Lower leg skin (tissue), 4 donors: ENCODE data around the gene SERINC3. TPM values are rescaled to one million over a fixed set of nuclear protein-coding genes. Genes with fewer than 3 reads are reported as not detected.
"Not testable (repeated sequence)": the region's sequence is repeated elsewhere in the genome, so short reads cannot be mapped to it uniquely, and the experiment has no call there.

Experiments
- DNase-seq, 2 donors: peaks; one replicate each; pipeline ENCODE4 v3.0.0-alpha.2; 2019; ENCODE audit warnings: low spot score in 2 of 2
- H3K4me3 ChIP-seq: fragments of 200-600 bp; sonication (generic); 2 replicates; pipeline ENCODE4 v1.5.1; 2017; ENCODE audit warnings: mild to moderate bottlenecking, low read depth; ENCODE audit not compliant: poor library complexity, severe bottlenecking
- POLR2A ChIP-seq, 2 donors: fragments of 450-650 bp; IDR thresholded peaks; one replicate each; pipeline ENCODE4 v1.6.1; 2016 to 2017; ENCODE audit warnings: antibody characterized with exemption in 2 of 2, mild to moderate bottlenecking in 1 of 2, moderate library complexity in 1 of 2
- WGBS, 2 donors: methylation state at CpG; one replicate each; pipeline ENCODE4 v1.1.5; 2018; 5-methylcytosine and 5-hydroxymethylcytosine counted together
- intact Hi-C: fragments of 100-400 bp; cut with DNase I; formaldehyde crosslinking; loops from one replicate; pipeline ENCODE4 v1.15.0; 2023; ENCODE audit warnings: low total_unique reads
- total RNA-seq, 4 donors: library from RNA; depleted of rRNA; stranded (reverse); fragments of >200 nt; gene quantifications; one replicate each; pipeline ENCODE4 v1.1.0, GENCODE V29; 2016
- TF ChIP-seq, protein P1 (sequence below), 3 donors: fragments of 450-650 bp; IDR thresholded peaks; one replicate each; pipeline ENCODE4 v1.5.1; 2016; ENCODE audit warnings: antibody characterized with exemption in 3 of 3, mild to moderate bottlenecking in 3 of 3, moderate library complexity in 2 of 3

Gene SERINC3
- total RNA-seq, 4 donors from 2014 or later: 102 to 142 (median 124) TPM

DNA sequence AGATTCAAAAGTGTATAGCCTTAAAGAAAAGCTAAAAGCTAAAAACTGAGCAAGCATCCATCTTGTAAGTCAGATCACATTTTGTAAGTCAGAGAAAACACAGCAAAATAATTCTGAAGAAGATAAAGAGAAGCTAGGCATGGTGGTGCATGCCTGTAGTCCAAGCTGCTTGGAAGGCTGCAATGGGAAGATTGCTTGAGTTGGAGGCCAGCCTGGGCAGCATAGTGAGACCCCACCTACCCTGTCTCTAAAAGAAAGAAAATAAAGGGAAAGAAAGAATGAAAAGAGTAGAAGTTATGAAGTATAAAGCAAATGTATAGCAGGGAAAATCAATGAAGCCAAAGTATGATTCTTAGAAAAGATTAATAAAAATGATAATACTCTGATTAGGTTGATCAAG is 40.0 kb upstream of the SERINC3 start:
- intact Hi-C loops: no loop called here
- TF ChIP-seq, protein P1, sequence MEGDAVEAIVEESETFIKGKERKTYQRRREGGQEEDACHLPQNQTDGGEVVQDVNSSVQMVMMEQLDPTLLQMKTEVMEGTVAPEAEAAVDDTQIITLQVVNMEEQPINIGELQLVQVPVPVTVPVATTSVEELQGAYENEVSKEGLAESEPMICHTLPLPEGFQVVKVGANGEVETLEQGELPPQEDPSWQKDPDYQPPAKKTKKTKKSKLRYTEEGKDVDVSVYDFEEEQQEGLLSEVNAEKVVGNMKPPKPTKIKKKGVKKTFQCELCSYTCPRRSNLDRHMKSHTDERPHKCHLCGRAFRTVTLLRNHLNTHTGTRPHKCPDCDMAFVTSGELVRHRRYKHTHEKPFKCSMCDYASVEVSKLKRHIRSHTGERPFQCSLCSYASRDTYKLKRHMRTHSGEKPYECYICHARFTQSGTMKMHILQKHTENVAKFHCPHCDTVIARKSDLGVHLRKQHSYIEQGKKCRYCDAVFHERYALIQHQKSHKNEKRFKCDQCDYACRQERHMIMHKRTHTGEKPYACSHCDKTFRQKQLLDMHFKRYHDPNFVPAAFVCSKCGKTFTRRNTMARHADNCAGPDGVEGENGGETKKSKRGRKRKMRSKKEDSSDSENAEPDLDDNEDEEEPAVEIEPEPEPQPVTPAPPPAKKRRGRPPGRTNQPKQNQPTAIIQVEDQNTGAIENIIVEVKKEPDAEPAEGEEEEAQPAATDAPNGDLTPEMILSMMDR (IDR thresholded peaks at IDR 0.05): no peak
- no peak for TF ChIP-seq POLR2A (IDR thresholded peaks at IDR 0.05)
- no peak for DNase-seq
- no peak overlapping the region for H3K4me3 ChIP-seq

DNA sequence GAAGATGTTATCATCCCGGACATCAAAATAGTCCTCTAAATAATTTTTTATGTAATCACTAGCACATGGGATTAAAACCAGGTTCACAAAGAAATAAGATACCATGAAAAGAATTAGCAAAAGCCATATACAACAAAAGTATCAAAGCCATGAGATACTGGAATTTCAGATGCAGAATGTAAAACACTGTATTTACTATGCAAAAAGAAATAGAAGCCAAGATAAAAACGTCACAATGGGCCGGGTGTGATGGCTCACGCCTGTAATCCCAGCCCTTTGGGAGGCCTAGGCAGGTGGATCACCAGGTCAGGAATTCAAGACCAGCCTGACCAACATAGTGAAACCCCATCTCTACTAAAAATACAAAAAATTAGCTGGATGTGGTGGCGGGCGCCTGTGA is 38.9 kb upstream of the SERINC3 start:
- DNase-seq, intact Hi-C loops, H3K4me3 ChIP-seq: not testable (repeated sequence)
- 71 to 72% methylated on average over 6 of the region's 6 CpGs for WGBS, 2 donors

DNA sequence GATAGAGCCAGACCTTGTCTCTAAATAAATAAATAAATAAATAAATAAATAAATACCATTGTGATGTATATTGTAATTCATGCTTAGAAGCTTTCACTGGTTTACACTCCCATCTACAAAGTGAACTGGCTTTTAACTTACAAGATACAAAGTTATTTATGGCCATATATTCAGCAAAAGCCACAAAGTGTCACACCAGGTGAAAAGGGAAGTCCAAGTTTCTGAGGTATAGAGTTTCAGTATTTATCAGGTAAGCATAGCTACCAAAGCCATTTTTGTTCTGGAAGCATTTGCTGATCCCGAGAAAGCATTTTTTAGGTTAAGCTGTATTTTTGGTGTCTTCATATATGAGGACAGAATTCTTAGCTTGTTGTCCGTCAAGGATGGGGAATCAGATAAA is 38.4 kb upstream of the SERINC3 start:
- no peak for DNase-seq
- TF ChIP-seq POLR2A (IDR thresholded peaks at IDR 0.05): no peak
- TF ChIP-seq, protein P1 (IDR thresholded peaks at IDR 0.05): no peak
- no peak overlapping the region for H3K4me3 ChIP-seq
- WGBS, 2 donors: 82 to 86% methylated on average over 2 of the region's 2 CpGs
- intact Hi-C loops: no loop called here

DNA sequence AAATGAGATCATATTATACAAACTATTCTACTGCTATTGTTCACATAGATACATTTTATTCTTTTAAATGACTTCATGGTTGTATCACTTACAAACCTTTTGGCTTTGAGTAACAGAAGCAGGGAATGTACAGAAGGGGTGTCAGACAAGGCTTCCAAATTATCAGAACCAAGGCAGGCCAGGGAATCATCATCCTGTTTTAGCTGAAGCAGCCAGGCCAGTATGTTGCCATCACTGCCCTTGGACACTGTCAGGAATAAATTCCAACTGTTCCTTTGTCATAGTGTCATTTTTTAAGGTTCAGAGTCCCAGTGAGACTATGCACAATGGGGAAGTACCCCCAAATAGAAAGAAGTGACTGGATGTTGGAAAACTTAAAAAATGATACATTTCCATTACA is 37.4 kb upstream of the SERINC3 start:
- intact Hi-C loops: no loop called here
- no peak overlapping the region for H3K4me3 ChIP-seq
- no peak for DNase-seq
- TF ChIP-seq, protein P1 (IDR thresholded peaks at IDR 0.05): no peak
- TF ChIP-seq POLR2A (IDR thresholded peaks at IDR 0.05): no peak

DNA sequence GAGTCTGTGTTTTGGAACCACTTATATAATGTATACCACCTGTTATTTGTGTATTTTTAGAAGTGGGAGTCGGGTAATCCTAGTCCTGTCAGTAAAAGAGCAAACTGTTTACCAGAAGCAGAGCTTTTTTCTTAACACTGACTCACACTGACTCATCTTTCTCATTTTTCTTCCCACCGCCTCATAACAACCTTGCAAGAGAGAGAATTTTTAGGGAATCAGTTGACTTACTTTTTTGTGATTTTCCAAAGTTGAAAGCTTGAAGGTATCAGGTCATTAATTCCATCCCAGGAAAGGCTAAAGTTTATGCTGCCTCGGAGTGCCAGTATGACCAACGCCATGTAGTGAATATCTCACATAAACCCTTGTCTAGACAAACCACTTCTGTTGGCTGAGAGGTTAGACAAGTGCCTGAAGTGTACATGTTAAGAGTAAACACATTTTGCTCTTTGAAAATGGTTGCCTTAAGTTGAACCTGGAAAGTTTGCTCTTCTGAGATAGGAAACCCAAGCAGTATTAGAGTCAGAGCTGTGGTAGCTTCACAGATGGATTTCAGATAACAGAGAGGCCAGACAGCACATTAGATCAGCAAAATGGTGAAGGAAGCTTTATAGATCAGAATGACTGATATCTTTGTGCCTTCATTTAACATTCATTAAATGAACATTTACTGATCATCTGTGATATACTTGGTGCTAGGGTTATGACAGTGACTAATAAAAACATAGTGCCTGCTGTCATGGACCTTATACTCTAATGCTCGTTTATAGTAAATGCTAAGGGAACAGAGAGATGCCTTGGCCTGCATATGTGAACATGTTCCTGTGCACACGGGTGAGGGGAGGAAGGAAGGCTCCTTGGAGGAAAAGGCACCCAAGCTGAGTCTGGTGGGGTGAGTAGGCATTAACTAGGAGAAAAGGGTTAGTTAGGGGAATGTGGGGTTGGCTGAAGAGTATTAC is 31.4 kb upstream of the SERINC3 start:
- no peak for DNase-seq
- TF ChIP-seq POLR2A (IDR thresholded peaks at IDR 0.05): no peak
- TF ChIP-seq, protein P1 (IDR thresholded peaks at IDR 0.05): no peak
- WGBS, 2 donors: 35 to 46% methylated on average over 6 of the region's 6 CpGs
- H3K4me3 ChIP-seq: no peak overlapping the region
- intact Hi-C loops: no loop called here

DNA sequence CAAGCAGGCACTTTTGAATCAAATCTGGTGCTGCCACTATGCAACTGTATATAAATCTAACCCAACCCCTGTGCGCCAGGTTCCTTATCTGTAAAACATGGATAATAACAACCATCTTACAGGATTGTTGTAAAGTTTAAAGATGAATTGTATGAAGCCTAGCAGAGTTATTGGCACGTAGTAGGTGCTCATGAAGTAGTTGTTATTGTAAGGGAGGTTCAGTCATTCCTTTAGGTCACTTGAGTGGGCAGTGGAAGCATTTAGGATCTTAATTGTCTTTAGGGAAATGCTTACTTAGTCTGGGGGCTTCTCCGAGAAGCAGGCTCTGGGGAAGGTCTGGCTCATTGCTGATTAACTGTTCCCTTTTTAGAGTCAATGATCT is 30.7 kb upstream of the SERINC3 start:
- WGBS, 2 donors: 63 to 74% methylated on average over 3 of the region's 3 CpGs
- intact Hi-C loops: no loop called here
- no peak for DNase-seq
- no peak overlapping the region for H3K4me3 ChIP-seq
- TF ChIP-seq, protein P1 (IDR thresholded peaks at IDR 0.05): no peak
- no peak for TF ChIP-seq POLR2A (IDR thresholded peaks at IDR 0.05)
